Measurements from ENCODE around the gene NRAP.

The NRAP gene

GRCh38 chr10:113605268-113605978 lies 58.4 kb downstream of the NRAP start:
- DNase-seq = no peak

- DNase-seq = no peak
These were observed 59.3 kb downstream of the NRAP start for GRCh38 chr10:113604572-113604971.

- DNase-seq = no peak
These were observed 60.6 kb downstream of the NRAP start for GRCh38 chr10:113603057-113603777.

- DNase-seq = no peak
These were observed 63.3 kb downstream of the NRAP start for GRCh38 chr10:113600569-113600968.

- DNase-seq = no peak
These were observed 69.2 kb downstream of the NRAP start for GRCh38 chr10:113594652-113595051.

GRCh38 chr10:113592380-113592779 lies 71.5 kb downstream of the NRAP start:
- DNase-seq = no peak

- DNase-seq = no peak
These were observed 73.3 kb downstream of the NRAP start for GRCh38 chr10:113590581-113590980.

- no peak for DNase-seq
These were observed 74.6 kb downstream of the NRAP start for GRCh38 chr10:113589201-113589770.

- no peak for DNase-seq
These were observed 77.9 kb downstream of the NRAP start for GRCh38 chr10:113585949-113586348.

- no peak for DNase-seq
These were observed 80.3 kb downstream of the NRAP start for GRCh38 chr10:113583571-113583970.

- no peak for DNase-seq
These were observed 82.7 kb downstream of the NRAP start for GRCh38 chr10:113581092-113581491.

- no peak for DNase-seq
These were observed 85.1 kb downstream of the NRAP start for GRCh38 chr10:113578773-113579172.

GRCh38 chr10:113576852-113577251 lies 87.0 kb downstream of the NRAP start:
- peak; percentile 11 for DNase-seq

GRCh38 chr10:113573368-113573767 lies 90.5 kb downstream of the NRAP start:
- DNase-seq = no peak

GRCh38 chr10:113572520-113573290 lies 91.1 kb downstream of the NRAP start:
- no peak for DNase-seq

- no peak for DNase-seq
These were observed 94.3 kb downstream of the NRAP start for GRCh38 chr10:113569576-113569975.

- DNase-seq = no peak
These were observed 97.0 kb downstream of the NRAP start for GRCh38 chr10:113566888-113567287.

GRCh38 chr10:113565364-113565763 lies 98.5 kb downstream of the NRAP start:
- no peak for DNase-seq

GRCh38 chr10:113563306-113564088 lies 100.3 kb downstream of the NRAP start:
- peak; percentile 66 for DNase-seq

GRCh38 chr10:113562704-113563103 lies 101.1 kb downstream of the NRAP start:
- no peak for DNase-seq

GRCh38 chr10:113562069-113562468 lies 101.8 kb downstream of the NRAP start:
- no peak for DNase-seq

GRCh38 chr10:113561214-113561613 lies 102.6 kb downstream of the NRAP start:
- no peak for DNase-seq

GRCh38 chr10:113560071-113560470 lies 103.8 kb downstream of the NRAP start:
- DNase-seq = no peak
